Smooth muscle cell of the brain vasculature (primary cell): Measurements from ENCODE around the gene METRNL.
"Not testable (repeated sequence)": the region's sequence is repeated elsewhere in the genome, so short reads cannot be mapped to it uniquely, and the experiment has no call there.

Experiments used
- DNase-seq: peaks from one replicate; pipeline ENCODE4 v3.0.0-alpha.2; 2012; ENCODE audit warnings: low read depth, low spot score

The METRNL gene

DNA sequence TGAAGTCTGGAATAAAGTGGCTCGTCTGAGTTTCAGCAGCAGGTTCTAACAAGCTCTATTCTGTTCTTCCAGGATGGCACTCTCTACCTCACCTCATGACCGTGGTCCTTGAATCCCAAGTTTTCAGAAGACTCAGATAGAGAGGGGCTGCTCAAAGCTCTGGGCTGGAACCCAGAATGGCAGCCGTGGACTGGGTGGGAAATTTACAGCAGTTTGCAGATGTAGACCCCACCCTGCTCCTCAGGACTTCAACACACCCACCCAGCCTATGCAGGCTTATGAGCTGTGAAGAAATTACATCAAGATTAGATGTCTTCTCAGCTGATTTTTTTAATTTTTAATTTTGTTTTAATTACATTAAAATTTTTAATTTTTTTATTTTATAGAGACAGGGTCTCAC lies 59.4 kb downstream of the METRNL start:
- DNase-seq: no peak

DNA sequence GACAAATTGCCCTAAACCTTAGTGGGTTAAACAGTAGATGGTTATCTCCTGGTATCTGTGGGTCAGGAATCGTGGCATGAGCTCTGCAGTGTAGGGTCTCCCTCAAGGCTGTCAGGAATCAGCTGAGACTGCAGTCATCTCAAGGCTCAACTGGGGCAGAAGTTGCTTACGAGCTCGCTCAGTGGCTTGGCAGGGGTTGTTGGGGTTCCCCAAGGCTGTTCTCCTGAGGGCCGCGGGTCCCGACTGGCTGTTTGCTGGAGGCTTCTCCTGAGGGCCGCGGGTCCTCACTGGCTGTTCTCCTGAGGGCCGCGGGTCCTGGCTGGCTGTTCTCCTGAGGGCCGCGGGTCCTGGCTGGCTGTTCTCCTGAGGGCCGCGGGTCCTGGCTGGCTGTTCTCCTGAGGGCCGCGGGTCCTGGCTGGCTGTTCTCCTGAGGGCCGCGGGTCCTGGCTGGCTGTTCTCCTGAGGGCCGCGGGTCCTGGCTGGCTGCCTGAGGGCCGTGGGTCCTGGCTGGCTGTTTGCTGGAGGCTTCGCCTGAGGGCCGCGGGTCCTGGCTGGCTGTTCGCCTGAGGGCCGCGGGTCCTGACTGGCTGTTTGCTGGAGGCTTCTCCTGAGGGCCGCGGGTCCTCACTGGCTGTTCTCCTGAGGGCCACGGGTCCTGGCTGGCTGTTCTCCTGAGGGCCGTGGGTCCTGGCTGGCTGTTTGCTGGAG lies 60.3 kb downstream of the METRNL start:
- not testable (repeated sequence) for DNase-seq

DNA sequence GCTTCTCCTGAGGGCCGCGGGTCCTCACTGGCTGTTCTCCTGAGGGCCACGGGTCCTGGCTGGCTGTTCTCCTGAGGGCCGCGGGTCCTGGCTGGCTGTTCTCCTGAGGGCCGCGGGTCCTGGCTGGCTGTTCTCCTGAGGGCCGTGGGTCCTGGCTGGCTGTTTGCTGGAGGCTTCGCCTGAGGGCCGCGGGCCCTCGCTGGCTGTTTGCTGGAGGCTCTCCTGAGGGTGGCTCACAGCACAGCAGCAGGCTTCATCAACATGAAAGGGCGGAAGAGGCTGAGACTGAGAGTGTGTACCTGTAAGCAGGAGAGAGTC lies 60.8 kb downstream of the METRNL start:
- not testable (repeated sequence) for DNase-seq

DNA sequence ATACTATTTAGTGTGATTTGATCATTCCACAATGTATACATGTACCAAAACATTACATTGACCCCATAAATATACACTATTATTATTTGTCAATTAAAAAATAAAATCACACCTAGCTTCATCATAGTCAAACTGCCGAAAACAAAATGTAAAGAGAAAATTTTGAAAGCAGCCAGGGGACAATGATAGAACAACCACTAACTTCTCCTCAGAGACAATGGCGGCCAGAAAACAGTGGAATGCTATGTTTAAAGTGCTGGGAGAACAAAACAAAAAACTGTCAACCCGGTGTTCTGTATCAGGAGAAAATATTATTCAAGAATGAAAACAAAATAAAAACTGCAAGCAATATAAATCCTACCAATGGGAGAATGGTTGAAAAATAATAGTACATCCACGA lies 63.2 kb downstream of the METRNL start:
- DNase-seq: no peak

DNA sequence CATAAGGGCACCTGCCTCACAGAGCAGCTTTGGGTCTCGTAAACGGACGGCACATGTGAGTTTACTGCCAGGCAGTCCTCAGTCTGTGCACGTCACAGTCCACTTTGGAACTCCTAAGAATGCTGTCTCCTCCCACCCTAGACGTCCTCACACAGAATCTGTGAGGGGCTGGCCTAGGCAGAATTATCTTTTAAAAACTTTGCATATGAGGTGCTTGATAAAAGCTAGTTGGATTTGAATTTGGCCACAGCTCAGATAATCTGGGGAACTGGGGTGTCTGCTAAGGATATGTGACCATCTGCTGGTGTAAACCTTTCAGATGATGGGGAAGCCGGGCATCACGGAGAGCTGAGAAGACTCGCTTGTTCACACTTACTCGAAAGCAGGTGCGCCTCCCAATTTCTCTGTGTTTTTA lies 64.4 kb downstream of the METRNL start:
- DNase-seq: no peak
